Stimulated activated CD4-positive, alpha-beta T cell treated with anti-CD3 and anti-CD28 coated beads, TNF-alpha, amount 100 ng/mL, for 4 hours (primary cell): ENCODE data around the gene ASTN2.

Experiments
- DNase-seq, 3 experiments: peaks; one replicate each; pipeline ENCODE4 v3.0.0-alpha.2; 2020; ENCODE audit warnings: low read depth in 3 of 3

The ASTN2 gene

GRCh38 chr9:116812231-116813030 is 602.4 kb downstream of the ASTN2 start:
- DNase-seq, result no peak

DNA sequence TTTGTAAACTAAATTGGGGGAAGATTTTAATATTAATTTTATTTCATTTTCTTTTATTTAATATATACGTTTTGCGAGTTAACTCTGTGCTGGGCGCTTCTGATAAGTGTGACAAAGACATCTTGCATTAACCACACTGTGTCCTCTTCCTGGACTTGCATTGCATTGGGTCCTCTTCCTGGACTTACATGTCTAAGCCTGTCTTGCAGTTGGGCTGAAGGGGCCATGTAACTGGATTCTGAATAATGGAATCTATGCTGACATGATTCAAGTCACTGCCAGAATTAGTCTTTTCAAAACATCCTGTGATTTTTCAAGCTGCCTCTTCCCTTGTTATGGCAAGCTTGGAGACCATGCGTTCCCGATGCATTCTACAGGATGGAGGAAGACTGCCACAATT is 605.2 kb downstream of the ASTN2 start:
- DNase-seq, result no peak

DNA sequence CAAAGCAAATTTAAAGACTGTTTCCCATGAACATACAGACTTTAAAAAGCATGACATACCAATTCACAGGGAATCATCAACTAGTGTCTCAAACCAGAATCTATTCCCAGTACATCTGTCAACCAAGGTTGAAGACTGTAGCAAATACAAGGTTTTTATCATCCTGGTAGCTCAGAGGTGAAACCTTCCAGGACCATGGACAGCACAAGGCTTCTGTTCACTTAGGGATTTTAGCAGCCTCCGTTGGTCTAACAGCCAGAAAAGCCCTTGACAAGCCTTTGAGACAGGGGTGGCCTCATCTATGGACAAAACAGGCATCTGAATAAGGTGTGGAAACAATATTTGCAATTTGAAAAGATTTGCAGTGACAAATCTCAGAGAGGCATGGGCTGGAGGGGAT is 608.8 kb downstream of the ASTN2 start:
- DNase-seq, result no peak

GRCh38 chr9:116800885-116801284 is 614.0 kb downstream of the ASTN2 start:
- DNase-seq, result no peak

DNA sequence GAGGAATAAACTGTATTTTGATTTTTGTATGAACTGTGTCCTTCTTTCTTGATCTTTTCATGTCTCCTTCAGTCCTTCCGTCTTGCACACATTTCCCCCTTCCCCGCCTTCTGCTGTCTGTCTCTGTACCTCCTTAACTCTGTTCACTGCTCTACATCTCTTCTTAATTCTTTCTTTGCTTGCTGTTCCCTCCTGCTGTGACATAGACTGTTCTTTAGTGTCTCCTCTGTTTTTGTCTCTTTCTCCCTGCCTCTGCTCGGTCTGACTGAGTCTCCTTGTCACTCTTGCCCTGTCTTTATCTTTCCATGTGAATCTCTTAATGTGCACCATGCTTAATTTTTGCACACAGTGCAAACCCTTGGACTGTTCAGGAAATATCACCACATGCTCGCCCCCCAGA is 614.8 kb downstream of the ASTN2 start:
- DNase-seq, result no peak

GRCh38 chr9:116798521-116798920 is 616.3 kb downstream of the ASTN2 start:
- DNase-seq, result no peak

DNA sequence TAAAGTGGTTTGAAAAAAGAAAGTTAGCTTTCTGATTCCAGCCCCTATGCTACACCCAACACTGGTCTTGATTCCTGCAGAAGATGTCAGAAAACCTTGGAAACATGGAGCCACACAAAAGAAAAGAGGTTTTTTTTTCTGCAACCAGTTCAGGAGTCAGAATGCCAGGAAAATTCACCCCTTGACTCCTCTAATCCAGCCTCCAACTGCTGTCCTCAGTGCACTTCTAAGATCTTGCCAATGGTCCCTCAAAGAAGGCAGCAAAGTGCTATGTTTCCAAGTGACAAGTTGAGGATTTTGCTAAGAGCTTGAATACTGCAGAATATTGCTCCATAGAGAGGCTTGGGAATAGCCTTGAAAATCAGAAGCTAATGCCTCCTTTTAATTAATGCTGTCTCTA is 617.6 kb downstream of the ASTN2 start:
- no peak for DNase-seq

DNA sequence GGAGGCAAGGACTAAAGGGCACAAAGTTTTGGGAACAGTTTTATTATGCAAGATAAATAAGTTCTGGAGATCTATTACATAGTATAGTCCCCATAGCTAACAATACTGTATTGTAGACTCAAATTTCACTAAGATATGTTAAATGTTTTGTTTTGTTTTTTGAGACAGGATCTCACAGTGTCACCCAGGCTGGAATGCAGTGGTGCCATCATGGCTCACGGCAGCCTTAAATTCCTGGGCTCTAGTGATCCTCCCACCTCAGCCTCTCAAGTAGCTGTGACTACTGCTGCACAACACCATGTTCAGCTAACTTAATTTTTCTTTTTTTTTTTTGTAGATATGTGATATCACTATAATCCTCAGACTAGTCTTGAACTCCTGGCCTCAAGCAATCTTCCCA is 618.2 kb downstream of the ASTN2 start:
- no peak for DNase-seq

- no peak for DNase-seq
These were observed 619.0 kb downstream of the ASTN2 start for GRCh38 chr9:116795821-116796220.

- no peak for DNase-seq
These were observed 622.6 kb downstream of the ASTN2 start for GRCh38 chr9:116792271-116792670.

- DNase-seq, result no peak
These were observed 623.5 kb downstream of the ASTN2 start for GRCh38 chr9:116791326-116791725.

GRCh38 chr9:116789081-116789480 is 625.8 kb downstream of the ASTN2 start:
- no peak for DNase-seq

- no peak for DNase-seq
These were observed 628.1 kb downstream of the ASTN2 start for GRCh38 chr9:116786737-116787136.

GRCh38 chr9:116777116-116777515 is 637.7 kb downstream of the ASTN2 start:
- no peak for DNase-seq

GRCh38 chr9:116774421-116775180 is 640.3 kb downstream of the ASTN2 start:
- DNase-seq, result no peak

DNA sequence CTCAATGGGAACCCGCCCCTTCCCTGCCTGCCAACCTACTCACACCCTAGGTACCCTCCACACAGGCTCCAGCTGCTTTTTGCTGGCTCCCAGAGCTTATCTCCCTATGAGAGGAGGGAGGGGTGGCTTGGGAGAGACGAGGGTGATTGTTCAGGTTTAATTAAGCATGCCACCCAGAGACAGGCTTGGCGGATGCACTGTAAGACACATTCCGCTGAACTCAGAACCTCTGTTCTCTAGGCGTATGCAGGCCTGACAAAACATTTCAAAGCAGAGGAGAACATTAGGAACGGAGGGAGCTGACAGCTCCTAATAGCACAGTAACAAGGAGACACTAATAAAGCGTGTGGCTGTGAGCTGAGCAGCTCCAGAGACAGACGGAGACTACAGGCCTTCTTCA is 647.6 kb downstream of the ASTN2 start:
- DNase-seq, result no peak

DNA sequence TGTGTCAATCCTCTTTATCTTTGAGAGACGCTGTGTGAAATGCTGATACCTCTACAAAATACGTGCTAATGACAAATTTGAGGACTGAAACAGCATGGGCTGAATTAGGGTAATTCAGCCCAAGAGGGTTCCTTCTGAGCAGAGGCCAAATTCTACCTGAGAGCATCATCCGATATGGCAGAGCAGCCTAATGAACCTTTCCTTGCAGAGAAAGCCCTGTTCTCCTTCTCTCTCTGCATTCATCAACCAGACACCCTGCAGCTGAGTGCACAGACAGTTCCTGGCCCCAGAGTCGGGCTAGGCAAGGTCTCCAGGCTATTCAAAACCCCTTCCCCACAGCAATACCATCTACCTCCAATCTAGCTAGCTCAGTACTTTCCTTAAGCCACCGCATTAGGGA is 649.8 kb downstream of the ASTN2 start:
- no peak for DNase-seq

DNA sequence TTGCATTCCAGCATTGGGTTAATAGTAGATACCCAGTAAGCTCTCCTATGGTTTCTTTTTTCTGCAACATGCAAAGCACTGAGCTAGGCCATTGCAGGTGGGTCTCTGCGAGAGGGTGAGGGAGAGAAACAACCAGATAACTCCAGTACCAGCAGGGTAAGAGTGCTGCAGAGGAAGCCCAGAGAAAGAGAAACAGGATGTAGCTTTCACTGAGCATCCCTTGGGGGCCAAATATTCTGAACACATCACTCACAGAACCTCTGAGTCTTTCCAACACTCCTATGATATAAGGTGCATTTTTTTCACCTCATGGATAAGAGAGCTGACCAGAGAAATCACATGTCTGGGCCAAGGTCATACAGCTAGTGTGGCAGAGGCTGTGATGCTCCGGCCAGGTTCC is 651.1 kb downstream of the ASTN2 start:
- no peak for DNase-seq

GRCh38 chr9:116760636-116761035 is 654.2 kb downstream of the ASTN2 start:
- no peak for DNase-seq

GRCh38 chr9:116757030-116757429 is 657.8 kb downstream of the ASTN2 start:
- DNase-seq, result no peak

DNA sequence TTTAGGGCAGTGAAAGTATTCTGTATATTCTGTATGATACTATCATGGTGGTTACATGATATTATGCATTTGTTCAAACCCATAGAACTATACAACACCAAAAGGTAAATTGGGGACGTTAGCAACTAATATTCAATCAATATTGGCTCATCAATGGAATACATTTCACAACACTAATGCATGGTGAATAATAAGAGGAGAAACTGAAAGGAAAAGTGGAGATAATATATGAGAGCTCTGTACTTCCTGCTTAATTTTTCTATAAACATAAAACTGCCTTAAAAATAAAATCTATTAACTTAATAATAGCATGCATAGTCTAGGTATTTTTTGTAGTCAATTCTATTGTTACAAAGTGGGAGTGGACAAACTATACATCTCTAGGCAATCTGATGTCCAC is 661.5 kb downstream of the ASTN2 start:
- DNase-seq, result no peak

DNA sequence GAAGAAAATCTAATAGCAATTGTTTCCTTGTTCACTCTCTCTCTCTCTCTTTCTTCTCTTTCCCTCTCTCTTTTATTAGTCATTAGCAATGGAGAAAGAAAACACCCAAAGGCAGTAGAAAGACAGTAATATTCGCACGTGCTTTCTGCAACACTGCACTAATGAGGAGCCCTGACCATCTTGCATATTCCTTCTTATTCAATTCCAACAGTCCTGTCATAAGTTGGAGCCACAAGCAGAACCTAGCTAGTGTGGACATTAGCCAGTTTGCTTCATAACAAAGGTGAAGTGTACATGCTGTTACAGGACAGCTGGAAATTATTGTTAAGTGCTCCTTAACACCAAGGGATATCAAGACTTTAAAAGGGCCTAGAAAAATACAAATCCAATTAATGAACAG is 664.3 kb downstream of the ASTN2 start:
- DNase-seq, result no peak

DNA sequence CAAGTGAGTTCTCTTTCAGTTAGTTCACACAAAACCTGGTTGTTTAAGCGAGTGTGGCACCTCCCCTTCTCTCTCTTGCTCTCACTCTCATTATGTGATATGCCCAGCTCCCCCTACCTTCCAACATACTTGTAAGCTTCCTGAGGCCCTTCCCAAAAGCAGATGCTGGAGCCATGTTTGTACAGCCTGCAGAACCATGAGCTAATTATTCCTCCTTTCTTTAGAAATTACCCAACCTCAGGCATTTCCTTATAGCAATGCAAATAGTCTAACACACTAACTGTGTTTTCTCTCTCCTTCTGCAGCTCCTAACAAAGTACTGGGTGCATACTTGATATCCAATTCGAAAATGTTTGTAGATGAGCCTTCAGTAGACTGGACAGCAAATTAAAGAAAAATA is 665.1 kb downstream of the ASTN2 start:
- DNase-seq, result no peak
